ENCODE measurements around the gene RSPO4.

GRCh38 chr20:909641-910040 lies 92.5 kb downstream of the RSPO4 start:
- TF ChIP-seq CTCF (IDR thresholded peaks at IDR 0.05) (no peak), POLR2A (IDR thresholded peaks at IDR 0.05; ENCODE audit: low read depth) (no peak)
